HepG2 (cell line): ENCODE measurements around the gene MDFI.

Experiments
- KAT2B ChIP-seq: fragments of 150-350 bp; IDR thresholded peaks from 2 replicates; pipeline ENCODE4 v1.6.1; 2014; ENCODE audit warnings: low read depth, low read length, borderline replicate concordance
- TF ChIP-seq, protein P1 (sequence below): sonication (generic); formaldehyde crosslinking; IDR thresholded peaks from 2 replicates; pipeline ENCODE4 v1.5.0; 2020; ENCODE audit warnings: mild to moderate bottlenecking, missing genetic modification reagents, moderate library complexity

- TF ChIP-seq, protein P1, sequence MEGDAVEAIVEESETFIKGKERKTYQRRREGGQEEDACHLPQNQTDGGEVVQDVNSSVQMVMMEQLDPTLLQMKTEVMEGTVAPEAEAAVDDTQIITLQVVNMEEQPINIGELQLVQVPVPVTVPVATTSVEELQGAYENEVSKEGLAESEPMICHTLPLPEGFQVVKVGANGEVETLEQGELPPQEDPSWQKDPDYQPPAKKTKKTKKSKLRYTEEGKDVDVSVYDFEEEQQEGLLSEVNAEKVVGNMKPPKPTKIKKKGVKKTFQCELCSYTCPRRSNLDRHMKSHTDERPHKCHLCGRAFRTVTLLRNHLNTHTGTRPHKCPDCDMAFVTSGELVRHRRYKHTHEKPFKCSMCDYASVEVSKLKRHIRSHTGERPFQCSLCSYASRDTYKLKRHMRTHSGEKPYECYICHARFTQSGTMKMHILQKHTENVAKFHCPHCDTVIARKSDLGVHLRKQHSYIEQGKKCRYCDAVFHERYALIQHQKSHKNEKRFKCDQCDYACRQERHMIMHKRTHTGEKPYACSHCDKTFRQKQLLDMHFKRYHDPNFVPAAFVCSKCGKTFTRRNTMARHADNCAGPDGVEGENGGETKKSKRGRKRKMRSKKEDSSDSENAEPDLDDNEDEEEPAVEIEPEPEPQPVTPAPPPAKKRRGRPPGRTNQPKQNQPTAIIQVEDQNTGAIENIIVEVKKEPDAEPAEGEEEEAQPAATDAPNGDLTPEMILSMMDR (CRISPR knock-in tag) = no peak
- no peak for TF ChIP-seq KAT2B
These were observed 63.9 kb downstream of the MDFI start for GRCh38 chr6:41702089-41702745.
